IPS-20b (cell line): ENCODE data around the gene EPHA10.
"Not testable (repeated sequence)": the region's sequence is repeated elsewhere in the genome, so short reads cannot be mapped to it uniquely, and the experiment has no call there.

Experiments
- H3K27ac ChIP-seq: one replicate; pipeline ENCODE4 v1.5.1; 2013; ENCODE audit warnings: low read length
- H3K27me3 ChIP-seq: 2 replicates; pipeline ENCODE4 v1.6.1; 2013; ENCODE audit warnings: mild to moderate bottlenecking, low read length, inconsistent platforms; ENCODE audit not compliant: insufficient read depth
- H3K36me3 ChIP-seq: 2 replicates; pipeline ENCODE4 v1.6.1; 2013; ENCODE audit warnings: low read depth, mild to moderate bottlenecking, inconsistent platforms, low read length, moderate library complexity; ENCODE audit not compliant: insufficient read depth
- H3K4me1 ChIP-seq: 2 replicates; pipeline ENCODE4 v1.6.1; 2013; ENCODE audit warnings: mild to moderate bottlenecking, control low read depth, inconsistent platforms, low read length, moderate library complexity; ENCODE audit not compliant: insufficient read depth
- H3K4me3 ChIP-seq: 2 replicates; pipeline ENCODE4 v1.5.1; 2013; ENCODE audit warnings: mild to moderate bottlenecking, low read length, inconsistent platforms
- H3K9ac ChIP-seq: 2 replicates; pipeline ENCODE4 v1.6.1; 2013; ENCODE audit warnings: low read depth, mild to moderate bottlenecking, inconsistent platforms, low read length, moderate library complexity
- H3K9me3 ChIP-seq: 2 replicates; pipeline ENCODE4 v1.6.1; 2013; ENCODE audit warnings: mild to moderate bottlenecking, low read depth, low read length, inconsistent platforms; ENCODE audit not compliant: insufficient read depth

Gene EPHA10

DNA sequence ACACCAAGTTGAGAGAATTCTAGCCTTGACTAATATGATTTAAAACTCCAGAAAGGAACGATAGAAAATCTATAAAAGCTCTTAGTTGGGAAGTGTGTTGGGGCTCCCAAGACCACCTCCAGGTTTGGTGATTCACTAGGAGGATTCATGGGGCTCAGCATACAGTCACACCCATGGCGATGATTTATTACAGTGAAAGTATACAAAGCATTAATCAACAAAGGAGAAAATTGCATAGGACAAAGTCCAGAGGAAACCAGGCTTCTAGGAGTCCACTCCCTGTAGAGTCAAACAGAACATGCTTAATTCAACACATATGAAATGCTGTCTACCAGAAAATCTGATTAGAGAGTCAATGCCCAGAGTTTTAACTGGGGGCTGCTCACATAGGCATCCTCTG lies 67.8 kb downstream of the EPHA10 start:
- peaks cover 75% of the 10 kb centered on the region for H3K36me3 ChIP-seq
- H3K4me3 ChIP-seq = no peak overlapping the region
- no peaks in the 10 kb centered on the region for H3K27me3 ChIP-seq

DNA sequence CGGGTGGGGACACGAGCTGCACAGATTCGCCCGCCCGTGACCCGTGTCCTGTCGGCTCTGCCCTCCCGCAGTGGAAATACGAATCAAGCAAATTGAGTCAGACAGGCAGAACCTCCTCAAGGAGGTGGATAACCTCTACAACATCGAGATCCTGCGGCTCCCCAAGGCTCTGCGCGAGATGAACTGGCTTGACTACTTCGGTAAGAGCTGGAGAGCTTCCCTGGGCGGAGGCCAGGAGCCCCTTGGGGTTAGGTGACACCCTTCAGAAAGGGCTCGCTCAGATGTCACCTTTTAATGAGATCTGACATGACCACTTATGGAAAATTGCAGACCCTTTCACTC lies 72.1 kb downstream of the EPHA10 start:
- Histone ChIP-seq H3K27ac (no peak overlapping the region), H3K4me1 (peaks cover 11% of the 10 kb centered on the region), H3K4me3 (peak overlapping the region; percentile 85), H3K27me3 (peaks cover 6% of the 10 kb centered on the region; the same call in 1 of the 2 replicates), H3K9ac (peak overlapping the region; percentile 92; the same call in 1 of the 2 replicates), H3K36me3 (peaks cover 46% of the 10 kb centered on the region), H3K9me3 (no peaks in the 10 kb centered on the region)

More for the DNA sequence above, 67.8 kb downstream of the EPHA10 start:
- Histone ChIP-seq H3K9ac (no peak overlapping the region), H3K27ac (no peak overlapping the region), H3K4me1 (no peaks in the 10 kb centered on the region), H3K9me3 (no peaks in the 10 kb centered on the region)

DNA sequence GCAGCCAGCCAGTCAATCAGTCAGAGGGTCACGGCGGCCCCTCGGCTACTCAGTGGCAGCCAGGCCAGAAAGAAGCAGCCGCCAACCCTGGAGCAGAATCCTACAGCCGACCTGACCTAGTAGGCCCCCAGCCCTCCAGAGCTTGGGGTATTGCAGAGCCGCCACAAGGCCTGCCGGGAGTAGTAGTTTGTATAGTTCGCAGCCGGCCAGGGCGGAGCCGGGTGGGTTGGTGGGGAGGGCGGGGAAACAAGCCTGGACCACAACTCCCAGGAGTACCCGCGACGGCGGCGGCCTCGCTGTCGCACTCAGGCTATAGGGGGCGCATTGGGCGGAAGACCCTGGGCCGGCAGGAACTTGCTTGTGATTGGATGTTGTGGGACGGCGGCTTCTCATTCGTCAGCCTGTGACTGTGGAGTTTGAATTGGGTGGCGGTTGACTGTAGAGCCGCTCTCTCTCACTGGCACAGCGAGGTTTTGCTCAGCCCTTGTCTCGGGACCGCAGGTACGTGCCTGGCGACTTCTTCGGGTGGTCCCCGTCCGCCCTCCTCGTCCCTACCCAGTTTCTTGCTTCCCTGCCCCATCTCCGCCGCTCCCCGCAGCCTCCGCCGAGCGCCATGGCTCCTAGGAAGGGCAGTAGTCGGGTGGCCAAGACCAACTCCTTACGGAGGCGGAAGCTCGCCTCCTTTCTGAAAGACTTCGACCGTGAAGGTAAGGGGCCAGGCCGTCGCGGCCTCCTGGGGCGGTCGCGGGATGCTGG lies 72.7 kb downstream of the EPHA10 start, which contains the start of gene CDCA8:
CDCA8 (plus strand) TSS at position 439 of the 756 bp plus-strand sequence; CDS start at position 614, 175 bp downstream.
- peaks cover 46% of the 10 kb centered on the region for H3K36me3 ChIP-seq
- H3K4me1 ChIP-seq = peaks cover 11% of the 10 kb centered on the region

DNA sequence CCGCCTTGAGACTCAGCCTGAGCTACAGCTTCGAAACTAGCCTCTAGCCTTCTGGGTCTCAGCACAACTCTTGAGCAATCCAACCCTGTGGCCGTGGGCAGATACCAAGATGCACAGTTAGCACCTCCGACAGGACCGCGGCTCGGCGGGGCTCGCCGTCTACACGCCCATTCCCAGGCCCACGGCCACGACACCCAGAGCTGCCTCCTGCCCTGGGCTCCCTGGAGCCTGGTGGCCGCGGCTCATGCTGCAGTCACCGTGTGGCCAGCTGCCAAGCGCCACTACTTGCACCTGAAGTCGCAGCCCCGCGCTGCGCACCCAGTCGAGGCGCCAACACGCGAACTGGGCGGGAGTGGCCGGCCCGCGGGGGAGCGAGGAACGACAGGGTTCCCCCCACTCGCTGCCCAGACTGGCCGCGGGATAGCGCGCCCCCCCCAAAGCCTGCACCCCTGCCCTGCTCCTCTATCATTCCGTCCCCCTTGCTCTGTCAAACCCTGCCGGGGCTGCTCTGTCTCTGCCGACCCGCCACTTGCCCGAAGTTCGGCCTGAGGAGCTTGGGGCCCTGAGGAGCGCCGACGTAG lies 73.3 kb downstream of the EPHA10 start:
- H3K4me3 ChIP-seq = peak overlapping the region; percentile 85
- H3K4me1 ChIP-seq = peaks cover 11% of the 10 kb centered on the region
- no peaks in the 10 kb centered on the region for H3K9me3 ChIP-seq
- peak overlapping the region; percentile 66; the same call in 1 of the 2 replicates for H3K9ac ChIP-seq
- peaks cover 41% of the 10 kb centered on the region for H3K36me3 ChIP-seq
- peaks cover 6% of the 10 kb centered on the region; the same call in 1 of the 2 replicates for H3K27me3 ChIP-seq
- no peak overlapping the region for H3K27ac ChIP-seq

More for the DNA sequence above, 72.7 kb downstream of the EPHA10 start, which contains the start of gene CDCA8:
- Histone ChIP-seq H3K9me3 (no peaks in the 10 kb centered on the region), H3K27me3 (peaks cover 6% of the 10 kb centered on the region; the same call in 1 of the 2 replicates), H3K27ac (no peak within 1 kb of the TSS), H3K9ac (peak within 1 kb of the TSS; percentile 92; the same call in 1 of the 2 replicates), H3K4me3 (peak within 1 kb of the TSS; percentile 85)

DNA sequence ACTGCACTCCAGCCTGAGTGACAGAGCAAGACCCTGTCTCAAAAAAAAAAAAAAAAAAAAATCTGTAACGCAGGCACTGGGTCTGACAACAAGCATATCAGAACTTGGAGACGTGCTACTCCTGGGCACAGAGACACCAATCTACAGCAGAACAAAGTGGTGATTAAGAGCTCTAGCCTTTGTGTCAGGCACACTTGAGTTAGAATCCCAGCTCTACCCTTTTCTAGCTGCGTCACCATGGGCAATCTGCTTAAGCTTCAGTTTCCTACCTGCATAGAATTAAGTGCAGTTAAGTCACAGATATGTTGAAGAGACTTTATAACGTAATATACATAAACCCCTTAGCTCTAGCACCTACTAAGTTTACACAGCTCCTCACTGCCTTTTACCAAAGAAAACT lies 76.0 kb downstream of the EPHA10 start:
- H3K4me1 ChIP-seq = peaks cover 11% of the 10 kb centered on the region
- H3K27me3 ChIP-seq = peaks cover 6% of the 10 kb centered on the region; the same call in 1 of the 2 replicates
- no peak overlapping the region for H3K27ac ChIP-seq
- H3K36me3 ChIP-seq = peaks cover 44% of the 10 kb centered on the region
- peak overlapping the region; percentile 82; the same call in 1 of the 2 replicates for H3K9ac ChIP-seq
- no peaks in the 10 kb centered on the region for H3K9me3 ChIP-seq
- H3K4me3 ChIP-seq = peak overlapping the region; percentile 85

DNA sequence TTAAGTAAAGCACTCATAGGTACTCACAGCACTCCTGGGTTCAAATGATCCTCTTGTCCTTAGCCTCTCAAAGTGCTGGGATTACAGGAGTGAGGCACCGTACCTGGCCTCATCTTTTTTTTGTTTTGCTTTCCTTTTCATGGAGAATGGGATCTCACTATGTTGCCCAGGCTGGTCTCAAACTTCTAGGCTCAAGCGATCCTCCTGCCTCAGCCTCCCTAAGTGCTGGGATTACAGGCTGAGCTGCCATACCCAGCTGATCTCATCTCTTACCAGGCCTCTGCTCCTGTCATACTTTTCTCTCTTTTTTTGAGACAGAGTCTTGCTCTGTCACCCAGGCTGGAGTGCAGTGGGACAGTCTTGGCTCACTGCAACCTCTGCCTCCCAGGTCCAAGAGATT lies 77.2 kb downstream of the EPHA10 start:
- not testable (repeated sequence) for H3K9ac ChIP-seq, H3K4me3 ChIP-seq, H3K27me3 ChIP-seq, H3K27ac ChIP-seq, H3K9me3 ChIP-seq
- Histone ChIP-seq H3K4me1 (peaks cover 11% of the 10 kb centered on the region), H3K36me3 (peaks cover 55% of the 10 kb centered on the region)

DNA sequence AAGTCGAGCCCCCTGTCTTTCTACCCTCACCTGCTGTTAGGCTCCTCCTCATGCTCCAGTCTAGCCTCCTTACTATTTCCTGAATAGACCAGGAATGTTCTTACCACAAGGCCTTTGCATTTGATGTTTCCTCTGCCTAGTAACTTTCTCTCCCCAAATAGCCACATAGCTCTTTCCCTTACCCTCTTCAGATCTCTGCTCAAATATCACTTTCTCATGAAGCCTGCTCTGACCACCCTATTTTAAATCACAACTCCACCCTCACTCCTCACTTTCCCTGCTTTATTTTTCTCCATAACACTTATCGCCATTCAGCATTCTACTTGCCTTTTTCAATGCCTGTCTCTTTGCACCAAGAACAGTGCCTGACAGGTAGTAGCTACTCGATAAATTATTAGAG lies 79.2 kb downstream of the EPHA10 start:
- H3K36me3 ChIP-seq = peaks cover 75% of the 10 kb centered on the region
- H3K4me1 ChIP-seq = peaks cover 5% of the 10 kb centered on the region
- H3K27ac ChIP-seq = no peak overlapping the region
- no peak overlapping the region for H3K4me3 ChIP-seq
- no peaks in the 10 kb centered on the region for H3K9me3 ChIP-seq
- H3K27me3 ChIP-seq = no peaks in the 10 kb centered on the region
- no peak overlapping the region for H3K9ac ChIP-seq

DNA sequence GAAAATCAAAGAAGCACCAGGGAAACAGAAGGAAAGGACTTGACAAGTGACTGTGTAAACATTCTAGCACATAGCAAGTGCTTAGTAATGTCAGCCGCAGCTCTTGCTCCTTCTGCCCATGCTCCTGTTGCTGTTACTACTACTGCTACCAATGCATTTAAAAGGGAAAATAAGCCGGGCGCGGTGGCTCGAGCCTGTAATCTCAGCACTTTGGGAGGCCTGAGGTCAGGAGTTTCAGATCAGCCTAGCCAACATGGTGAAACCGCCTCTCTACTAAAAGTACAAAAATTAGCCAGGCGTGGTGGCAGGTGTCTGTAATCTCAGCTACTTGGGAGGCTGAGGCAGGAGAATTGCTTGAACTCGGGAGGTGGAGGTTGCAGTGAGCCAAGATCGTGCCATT lies 80.7 kb downstream of the EPHA10 start:
- not testable (repeated sequence) for H3K4me3 ChIP-seq, H3K9me3 ChIP-seq, H3K9ac ChIP-seq, H3K27ac ChIP-seq, H3K4me1 ChIP-seq, H3K27me3 ChIP-seq
- H3K36me3 ChIP-seq = peaks cover 75% of the 10 kb centered on the region

DNA sequence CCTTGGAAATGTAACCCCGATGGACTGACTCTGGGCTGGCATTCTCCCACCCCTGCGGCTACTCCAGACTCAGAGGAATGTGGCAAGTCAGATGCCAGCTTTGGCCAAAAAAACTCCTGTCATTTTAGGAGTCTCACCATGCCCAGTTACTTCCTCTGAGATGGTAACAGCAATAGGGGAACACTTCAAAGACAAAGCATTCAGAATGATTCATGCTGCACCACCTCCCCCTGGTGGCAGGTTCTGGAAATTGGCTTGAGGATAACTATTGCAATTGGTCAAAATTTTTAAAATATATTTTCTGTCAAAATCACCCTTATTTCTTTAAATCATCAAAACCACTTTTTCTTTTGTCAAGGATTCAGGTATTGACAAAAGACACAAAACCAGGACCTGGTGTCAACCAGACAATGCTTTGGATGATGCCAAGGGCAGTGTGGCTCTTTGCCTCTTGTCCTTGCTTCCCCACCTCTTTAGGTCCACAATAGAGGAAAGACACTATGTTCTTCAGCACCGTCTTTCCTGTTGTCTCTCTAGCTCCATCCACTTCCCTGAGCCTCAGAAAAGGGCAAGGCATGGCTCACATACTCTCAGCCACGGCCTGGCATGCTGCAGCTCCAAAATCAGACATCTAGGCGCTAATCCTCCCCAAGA lies 82.5 kb downstream of the EPHA10 start:
- peaks cover 59% of the 10 kb centered on the region for H3K36me3 ChIP-seq
- H3K4me3 ChIP-seq = no peak overlapping the region
- no peaks in the 10 kb centered on the region for H3K4me1 ChIP-seq
- no peaks in the 10 kb centered on the region for H3K9me3 ChIP-seq
- no peaks in the 10 kb centered on the region for H3K27me3 ChIP-seq
- no peak overlapping the region for H3K27ac ChIP-seq
- no peak overlapping the region for H3K9ac ChIP-seq

DNA sequence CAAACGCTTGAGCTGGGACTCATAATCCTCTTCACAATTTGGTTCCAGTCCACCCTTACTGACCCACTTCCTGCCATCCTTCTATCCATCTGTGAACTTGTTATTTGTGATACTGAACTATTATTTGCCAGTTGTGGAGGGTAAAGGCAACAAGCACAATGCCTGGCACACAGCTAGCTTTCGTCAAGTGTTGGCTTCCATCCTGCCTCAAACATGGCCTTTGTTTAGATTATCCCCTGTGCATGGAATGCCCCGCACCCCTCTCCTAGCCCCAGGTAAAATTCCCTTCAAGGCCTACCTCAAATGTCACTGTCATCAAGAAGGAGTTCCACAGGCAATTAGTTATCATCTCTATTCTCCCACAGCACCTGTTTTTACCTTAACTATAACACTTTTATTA lies 84.0 kb downstream of the EPHA10 start:
- peaks cover 49% of the 10 kb centered on the region for H3K36me3 ChIP-seq
- H3K27me3 ChIP-seq = no peaks in the 10 kb centered on the region
- H3K4me1 ChIP-seq = no peaks in the 10 kb centered on the region; the same call in 1 of the 2 replicates
- no peak overlapping the region for H3K4me3 ChIP-seq
- H3K27ac ChIP-seq = no peak overlapping the region
- no peaks in the 10 kb centered on the region for H3K9me3 ChIP-seq
- no peak overlapping the region for H3K9ac ChIP-seq

DNA sequence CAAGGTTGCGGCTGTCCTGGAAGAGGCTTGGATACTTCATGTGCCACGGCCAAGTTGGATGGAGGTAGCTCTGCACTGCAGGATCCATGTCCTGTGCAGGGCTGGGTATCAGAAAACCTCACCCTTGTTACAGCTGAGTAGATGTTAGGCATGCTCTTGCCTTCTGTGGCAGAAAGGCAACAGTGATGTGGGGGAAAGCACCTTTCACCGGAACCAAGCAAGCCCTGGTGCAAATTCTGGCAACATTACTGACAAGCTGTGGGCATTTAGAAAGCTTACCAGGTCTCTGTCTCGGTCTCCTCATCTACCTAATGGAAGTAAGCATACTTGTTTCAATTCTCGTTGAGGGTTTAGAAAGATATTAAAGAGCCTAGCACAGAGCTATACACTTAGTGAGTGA lies 87.1 kb downstream of the EPHA10 start:
- H3K36me3 ChIP-seq = peaks cover 20% of the 10 kb centered on the region
- H3K9ac ChIP-seq = no peak overlapping the region
- H3K9me3 ChIP-seq = no peaks in the 10 kb centered on the region
- no peaks in the 10 kb centered on the region; the same call in 1 of the 2 replicates for H3K4me1 ChIP-seq
- H3K27me3 ChIP-seq = peaks cover 3% of the 10 kb centered on the region; the same call in 1 of the 2 replicates
- H3K27ac ChIP-seq = no peak overlapping the region
- no peak overlapping the region for H3K4me3 ChIP-seq
